Mesenchymal stem cell (in vitro differentiated cells and primary cell): ENCODE data around the gene SSC4D.

Source experiments
- DNase-seq: peaks from one replicate; pipeline ENCODE4 v3.0.0-alpha.2; 2013
- H2AFZ ChIP-seq: one replicate; pipeline ENCODE4 v1.6.1; 2013; ENCODE audit warnings: low read depth, mild to moderate bottlenecking, control low read depth, inconsistent platforms, low read length, moderate library complexity
- H2AK5ac ChIP-seq: 2 replicates; pipeline ENCODE4 v1.6.1; 2013; ENCODE audit warnings: low read length, moderate library complexity, mild to moderate bottlenecking, inconsistent platforms; ENCODE audit not compliant: severe bottlenecking
- H2BK120ac ChIP-seq: one replicate; pipeline ENCODE4 v1.6.1; 2013; ENCODE audit warnings: low read depth, mild to moderate bottlenecking, inconsistent platforms, low read length, moderate library complexity
- H2BK12ac ChIP-seq, 2 experiments: one replicate each; pipeline ENCODE4 v1.6.1; 2013; ENCODE audit warnings: inconsistent platforms in 2 of 2, low read length in 2 of 2, mild to moderate bottlenecking in 2 of 2, moderate library complexity in 2 of 2, control low read depth in 1 of 2
- H2BK15ac ChIP-seq: one replicate; pipeline ENCODE4 v1.6.1; 2013; ENCODE audit warnings: mild to moderate bottlenecking, low read depth, inconsistent platforms; ENCODE audit not compliant: poor library complexity, severe bottlenecking
- H2BK5ac ChIP-seq: 2 replicates; pipeline ENCODE4 v1.6.1; 2013; ENCODE audit warnings: low read depth, mild to moderate bottlenecking, low read length, control low read depth, inconsistent platforms; ENCODE audit not compliant: poor library complexity, severe bottlenecking
- H3K14ac ChIP-seq, 2 experiments: one replicate each; pipeline ENCODE4 v1.6.1; 2013; ENCODE audit warnings: inconsistent platforms in 2 of 2, low read length in 2 of 2, control low read depth in 1 of 2, mild to moderate bottlenecking in 1 of 2, moderate library complexity in 1 of 2
- H3K18ac ChIP-seq, 2 experiments: one replicate each; pipeline ENCODE4 v1.6.1; 2013; ENCODE audit warnings: inconsistent platforms in 2 of 2, low read length in 2 of 2, control low read depth in 1 of 2, low read depth in 1 of 2, mild to moderate bottlenecking in 1 of 2
- H3K23ac ChIP-seq, 2 experiments: one replicate each; pipeline ENCODE4 v1.6.1; 2013; ENCODE audit warnings: inconsistent platforms in 2 of 2, low read length in 2 of 2, mild to moderate bottlenecking in 2 of 2, moderate library complexity in 2 of 2, control low read depth in 1 of 2
- H3K27ac ChIP-seq: 2 replicates; pipeline ENCODE4 v1.5.1; 2013; ENCODE audit warnings: mild to moderate bottlenecking, moderate library complexity, low read length, control low read depth, inconsistent platforms; ENCODE audit not compliant: poor library complexity, severe bottlenecking
- H3K27me3 ChIP-seq, 2 experiments: 2 replicates each; pipeline versions ENCODE4 v1.6.1 to v1.7.0; 2013; ENCODE audit warnings: low read length in 2 of 2, mild to moderate bottlenecking in 2 of 2, moderate library complexity in 2 of 2, control low read depth in 1 of 2, inconsistent platforms in 1 of 2; ENCODE audit not compliant: control insufficient read depth in 1 of 2, insufficient read depth in 1 of 2
- H3K36me3 ChIP-seq, 2 experiments: 2 replicates each; pipeline versions ENCODE4 v1.6.1 to v1.7.0; 2013; ENCODE audit warnings: low read length in 2 of 2, control low read depth in 1 of 2, inconsistent platforms in 1 of 2, low read depth in 1 of 2, mild to moderate bottlenecking in 1 of 2; ENCODE audit not compliant: insufficient read depth in 2 of 2, control insufficient read depth in 1 of 2
- H3K4ac ChIP-seq, 2 experiments: one replicate each; pipeline ENCODE4 v1.6.1; 2013; ENCODE audit warnings: inconsistent platforms in 2 of 2, low read length in 2 of 2, mild to moderate bottlenecking in 2 of 2, moderate library complexity in 2 of 2, control low read depth in 1 of 2, low read depth in 1 of 2
- H3K4me1 ChIP-seq: 2 replicates; pipeline ENCODE4 v1.6.1; 2013; ENCODE audit warnings: low read depth, low read length, control low read depth; ENCODE audit not compliant: control insufficient read depth, insufficient read depth
- H3K4me2 ChIP-seq: 2 replicates; pipeline ENCODE4 v1.6.1; 2013; ENCODE audit warnings: low read length, mild to moderate bottlenecking, inconsistent platforms; ENCODE audit not compliant: poor library complexity, severe bottlenecking
- H3K4me3 ChIP-seq, 2 experiments: 2 replicates each; pipeline versions ENCODE4 v1.5.1 to v1.7.0; 2013; ENCODE audit warnings: low read length in 2 of 2, mild to moderate bottlenecking in 2 of 2, control low read depth in 1 of 2, low read depth in 1 of 2; ENCODE audit not compliant: insufficient read depth in 1 of 2
- H3K79me1 ChIP-seq: replicated peaks from 2 replicates; pipeline ENCODE4 v1.6.1; 2013; ENCODE audit warnings: mild to moderate bottlenecking, control low read depth, low read length, inconsistent platforms; ENCODE audit not compliant: poor library complexity, severe bottlenecking
- H3K9ac ChIP-seq: 2 replicates; pipeline ENCODE4 v1.7.0; 2013; ENCODE audit warnings: mild to moderate bottlenecking, low read length, moderate library complexity
- H3K9me3 ChIP-seq: 2 replicates; pipeline ENCODE4 v1.7.0; 2013; ENCODE audit warnings: mild to moderate bottlenecking, low read length; ENCODE audit not compliant: control insufficient read depth
- H4K8ac ChIP-seq: one replicate; pipeline ENCODE4 v1.6.1; 2013; ENCODE audit warnings: inconsistent platforms, mild to moderate bottlenecking, low read length, moderate library complexity
- H4K91ac ChIP-seq: one replicate; pipeline ENCODE4 v1.6.1; 2013; ENCODE audit warnings: mild to moderate bottlenecking, low read length, inconsistent platforms
- WGBS: methylation state at CpG from one replicate; pipeline ENCODE4 v1.1.7; 2013; ENCODE audit warnings: mixed read lengths; 5-methylcytosine and 5-hydroxymethylcytosine counted together

Gene SSC4D

GRCh38 chr7:76357475-76358010, 52.0 kb downstream of the SSC4D start:
- H4K91ac ChIP-seq: no peak overlapping the region
- H3K14ac ChIP-seq: no peak overlapping the region
- no peak overlapping the region for H2BK15ac ChIP-seq
- H2BK5ac ChIP-seq: no peak overlapping the region
- H3K4me3 ChIP-seq: peak overlapping the region in 1 of 2 experiments; percentile 89
- peaks cover 13 to 34% of the 10 kb centered on the region in 2 experiments for H3K36me3 ChIP-seq
- H3K18ac ChIP-seq: peak overlapping the region in 1 of 2 experiments; percentile 99
- H3K27me3 ChIP-seq: no peaks in the 10 kb centered on the region
- H2BK12ac ChIP-seq: no peak overlapping the region
- peaks cover 1% of the 10 kb centered on the region for H3K79me1 ChIP-seq
- peak overlapping the region in 1 of 2 experiments; percentile 89 for H3K4ac ChIP-seq
- DNase-seq: no peak
- peak overlapping the region; percentile 96 for H3K9ac ChIP-seq
- H2AFZ ChIP-seq: no peak overlapping the region
- no peak overlapping the region for H2BK120ac ChIP-seq
- WGBS: 6% methylated on average over 8 of the region's 10 CpGs
- peak overlapping the region; percentile 74 for H3K4me2 ChIP-seq
- peak overlapping the region; percentile 52 for H3K27ac ChIP-seq
- H4K8ac ChIP-seq: no peak overlapping the region
- peaks cover 6% of the 10 kb centered on the region for H3K4me1 ChIP-seq
- no peak overlapping the region for H2AK5ac ChIP-seq
- H3K23ac ChIP-seq: no peak overlapping the region
- no peaks in the 10 kb centered on the region for H3K9me3 ChIP-seq

- peak overlapping the region in 1 of 2 experiments; percentile 89 for H3K4me3 ChIP-seq
- no peak overlapping the region for H2AFZ ChIP-seq
- no peak overlapping the region for H2BK12ac ChIP-seq
- peaks cover 1% of the 10 kb centered on the region for H3K79me1 ChIP-seq
- H2BK15ac ChIP-seq: no peak overlapping the region
- peak; percentile 69 for DNase-seq
- H3K27ac ChIP-seq: no peak overlapping the region
- H3K4me1 ChIP-seq: peaks cover 10% of the 10 kb centered on the region
- no peak overlapping the region for H3K4ac ChIP-seq
- 82% methylated on average over 4 of the region's 6 CpGs for WGBS
- H3K4me2 ChIP-seq: peak overlapping the region; percentile 83
- H3K14ac ChIP-seq: no peak overlapping the region
- no peak overlapping the region for H4K91ac ChIP-seq
- H2AK5ac ChIP-seq: no peak overlapping the region
- H4K8ac ChIP-seq: no peak overlapping the region
- no peak overlapping the region for H2BK120ac ChIP-seq
- H3K36me3 ChIP-seq: peaks cover 16 to 34% of the 10 kb centered on the region in 2 experiments
- H2BK5ac ChIP-seq: no peak overlapping the region
- H3K9ac ChIP-seq: peak overlapping the region; percentile 96
- no peak overlapping the region for H3K23ac ChIP-seq
- no peak overlapping the region for H3K18ac ChIP-seq
- H3K27me3 ChIP-seq: no peaks in the 10 kb centered on the region
- H3K9me3 ChIP-seq: no peaks in the 10 kb centered on the region
Observed at GRCh38 chr7:76356823-76357222, 52.7 kb downstream of the SSC4D start.

- Histone ChIP-seq H3K23ac (no peak overlapping the region), H2AK5ac (no peak overlapping the region), H3K9ac (peak overlapping the region; percentile 96), H3K14ac (no peak overlapping the region), H2BK12ac (no peak overlapping the region), H4K91ac (no peak overlapping the region), H2BK120ac (no peak overlapping the region), H3K36me3 (peaks cover 16 to 36% of the 10 kb centered on the region in 2 experiments), H3K79me1 (peaks cover 1% of the 10 kb centered on the region), H2AFZ (no peak overlapping the region), H2BK5ac (no peak overlapping the region), H3K27ac (no peak overlapping the region), H3K4me1 (peaks cover 13% of the 10 kb centered on the region), H3K4ac (no peak overlapping the region), H2BK15ac (no peak overlapping the region), H3K4me2 (no peak overlapping the region), H3K18ac (no peak overlapping the region), H3K4me3 (peak overlapping the region in 1 of 2 experiments; percentile 89), H4K8ac (no peak overlapping the region), H3K9me3 (no peaks in the 10 kb centered on the region), H3K27me3 (no peaks in the 10 kb centered on the region)
- no peak for DNase-seq
- 88% methylated on average over 2 of the region's 4 CpGs for WGBS
Observed at GRCh38 chr7:76356115-76356514, 53.4 kb downstream of the SSC4D start.

- DNase-seq: no peak
- Histone ChIP-seq H3K4ac (no peak overlapping the region), H3K18ac (no peak overlapping the region), H2AFZ (no peak overlapping the region), H3K9ac (no peak overlapping the region), H3K27ac (no peak overlapping the region), H3K79me1 (peaks cover 1% of the 10 kb centered on the region), H3K36me3 (peaks cover 19 to 45% of the 10 kb centered on the region in 2 experiments), H2BK15ac (no peak overlapping the region), H4K8ac (no peak overlapping the region), H3K4me2 (no peak overlapping the region), H3K9me3 (no peaks in the 10 kb centered on the region), H2BK5ac (no peak overlapping the region), H3K4me3 (peak overlapping the region in 1 of 2 experiments; percentile 89), H3K14ac (no peak overlapping the region), H3K4me1 (peaks cover 13% of the 10 kb centered on the region), H2BK120ac (no peak overlapping the region), H3K23ac (no peak overlapping the region), H3K27me3 (no peaks in the 10 kb centered on the region), H2AK5ac (no peak overlapping the region), H2BK12ac (no peak overlapping the region), H4K91ac (no peak overlapping the region)
- 96% methylated on average over 7 of the region's 9 CpGs for WGBS
Observed at GRCh38 chr7:76354981-76355730, 54.3 kb downstream of the SSC4D start.
